ENCODE measurements around the gene RTEL1.

GRCh38 chr20:63643499-63643898 lies 14.6 kb upstream of the RTEL1 start:
- TF ChIP-seq CTCF (IDR thresholded peaks at IDR 0.05) (no peak), ZFX (IDR thresholded peaks at IDR 0.05; ENCODE audit: borderline replicate concordance) (no peak)

All from 22Rv1 (cell line).